Stimulated activated CD8-positive, alpha-beta memory T cell treated with anti-CD3 and anti-CD28 coated beads, Interleukin-7, amount 100 ng/mL, for 1 hour (primary cell): ENCODE measurements around the gene PACSIN1.

ENCODE experiments used
- DNase-seq, 2 donors: peaks; one replicate each; pipeline ENCODE4 v3.0.0-alpha.2; 2020; ENCODE audit warnings: low read depth in 2 of 2

The PACSIN1 gene

DNA sequence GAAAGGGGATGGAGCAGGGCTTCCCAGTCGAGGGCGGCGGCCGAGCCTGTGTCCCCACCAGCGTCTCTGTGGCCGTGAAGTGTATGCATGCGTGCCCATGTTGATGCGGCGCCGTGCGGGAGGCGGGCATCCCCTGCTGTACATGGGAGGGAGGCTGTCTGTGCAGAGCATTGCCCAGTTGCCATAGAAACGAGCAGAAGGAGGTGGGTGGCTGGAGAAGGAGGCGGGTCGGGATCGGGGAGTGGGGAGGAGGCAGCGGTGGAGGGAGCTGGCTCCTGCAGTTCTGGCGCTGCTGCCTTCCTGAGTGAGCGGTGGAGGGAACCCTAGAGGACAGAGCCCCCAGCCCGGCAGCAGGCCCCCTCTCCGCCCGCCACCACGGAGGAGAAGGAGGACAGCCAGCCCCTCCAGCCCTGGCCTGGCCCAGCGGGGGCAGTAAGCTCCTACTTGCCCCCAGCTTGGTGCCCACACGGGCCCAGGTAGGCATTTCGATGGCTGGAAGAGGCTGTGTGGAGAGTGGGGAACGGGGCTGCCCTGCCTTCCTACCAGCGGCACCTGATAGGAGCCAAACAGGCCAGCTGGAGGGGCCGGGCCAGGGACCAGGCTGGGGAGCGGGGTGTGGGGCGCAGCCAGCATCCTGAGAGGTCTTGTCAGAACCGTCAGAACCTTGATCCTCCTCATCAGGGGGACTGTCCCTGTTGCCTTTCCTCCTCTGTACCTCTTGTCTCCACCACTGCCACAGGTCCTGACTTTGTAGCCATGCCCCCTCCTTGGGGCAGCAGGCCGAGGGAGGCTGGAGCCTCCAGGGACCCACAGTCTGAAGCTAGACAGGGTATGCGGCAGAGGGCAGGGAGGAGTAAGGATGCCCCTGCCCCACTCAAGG lies 49.0 kb downstream of the PACSIN1 start:
- DNase-seq = no peak

GRCh38 chr6:34515473-34516387 lies 49.9 kb downstream of the PACSIN1 start:
- DNase-seq = no peak

DNA sequence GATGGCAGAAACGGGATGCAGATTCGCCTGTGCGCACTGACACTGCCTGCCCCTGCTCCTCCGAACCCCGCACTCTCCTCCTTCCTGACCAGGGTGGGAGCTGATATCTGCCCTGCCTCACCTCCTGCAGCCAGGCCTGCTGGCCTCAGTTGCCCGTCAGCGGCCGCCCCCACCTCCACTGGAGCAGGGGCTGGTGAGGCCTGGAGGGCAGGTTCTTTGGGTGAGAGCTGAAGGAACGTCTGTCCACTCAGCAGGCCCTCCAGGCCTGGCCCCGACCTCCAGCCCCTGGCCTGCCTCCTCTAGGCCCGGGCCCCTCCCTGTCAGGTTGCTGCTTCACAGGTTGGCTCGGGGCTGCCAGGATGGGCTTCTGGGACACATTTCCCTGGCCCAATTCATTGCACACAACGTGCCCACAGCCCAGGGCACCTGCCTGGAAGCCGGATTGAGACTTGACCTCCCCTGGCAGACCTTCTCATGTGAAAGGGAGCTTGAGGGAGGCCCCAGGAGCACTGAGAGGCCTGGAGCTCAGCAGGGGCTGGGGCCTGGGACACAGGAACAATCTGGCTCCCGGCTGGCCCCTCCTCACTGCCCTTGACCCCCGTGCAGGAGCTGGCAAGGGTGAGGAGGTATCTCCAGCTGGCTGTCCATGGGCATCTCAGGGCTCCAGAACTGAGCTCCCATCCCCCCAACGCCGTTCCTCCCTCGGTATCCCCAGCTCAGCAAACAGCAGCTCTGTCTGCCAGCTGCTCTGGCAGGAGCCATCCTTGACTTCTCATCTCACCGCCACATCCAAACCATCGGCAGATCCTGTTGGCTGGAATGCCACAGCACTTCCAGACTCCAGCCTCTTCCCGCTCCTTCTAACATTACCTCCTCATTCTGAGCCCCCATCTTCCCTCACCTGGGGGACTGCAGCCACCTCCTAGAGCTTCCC lies 50.8 kb downstream of the PACSIN1 start:
- no peak for DNase-seq

- DNase-seq = no peak
Measured at GRCh38 chr6:34517461-34517881, 51.6 kb downstream of the PACSIN1 start.

DNA sequence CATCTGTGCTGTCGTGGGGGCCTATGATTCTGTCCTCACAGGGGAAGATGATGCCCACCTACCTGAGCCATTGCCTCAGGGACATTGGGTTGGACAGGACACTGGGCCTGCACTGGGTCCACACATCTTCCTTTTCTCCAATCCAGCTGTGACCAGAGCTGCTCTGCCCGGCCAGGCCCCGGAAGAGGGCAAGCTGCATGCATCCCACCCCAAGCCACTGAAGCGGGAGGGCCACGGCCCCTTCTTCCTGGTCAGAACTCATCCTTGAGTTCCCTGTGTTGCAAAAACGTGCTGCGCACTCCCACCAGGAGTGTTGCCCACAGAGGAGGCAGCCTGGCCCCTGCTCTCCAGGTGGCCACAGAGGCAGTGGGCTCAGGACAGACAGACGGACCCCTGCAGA lies 52.1 kb downstream of the PACSIN1 start:
- DNase-seq = no peak

DNA sequence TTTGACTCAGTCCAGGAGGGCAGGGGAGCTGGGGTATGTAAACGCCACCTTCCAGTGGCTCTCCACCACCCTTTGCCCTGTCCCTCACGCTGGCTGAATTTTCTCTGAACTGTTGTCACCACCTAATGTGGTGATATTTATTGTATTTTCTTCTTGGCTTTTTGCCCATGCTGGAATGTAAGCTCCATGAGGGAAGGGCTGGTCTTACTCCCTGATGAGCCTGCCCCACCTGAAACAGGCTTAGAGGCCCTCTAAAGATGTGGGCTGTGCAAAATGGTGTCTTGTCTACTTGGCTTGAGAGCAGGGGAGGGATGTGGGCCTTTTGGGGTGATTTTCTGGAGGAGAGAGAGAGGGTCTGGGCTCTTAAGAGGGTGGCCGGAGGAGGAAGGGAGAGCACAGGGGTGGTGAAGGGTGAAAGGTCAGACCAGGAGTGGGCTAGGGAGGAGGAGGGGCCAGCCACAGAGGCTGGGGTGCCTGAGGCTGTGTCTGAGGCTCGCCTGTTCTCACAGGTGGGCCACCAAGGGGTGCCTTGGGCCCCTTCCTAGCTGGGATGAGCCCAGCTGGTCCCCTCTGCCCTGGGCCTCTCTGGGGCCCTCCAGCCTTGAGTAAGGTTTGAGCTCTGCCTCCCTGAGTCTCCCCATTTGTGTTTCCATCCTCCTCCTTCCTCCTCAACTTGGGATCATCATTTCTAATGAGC lies 52.9 kb downstream of the PACSIN1 start:
- DNase-seq = no peak

DNA sequence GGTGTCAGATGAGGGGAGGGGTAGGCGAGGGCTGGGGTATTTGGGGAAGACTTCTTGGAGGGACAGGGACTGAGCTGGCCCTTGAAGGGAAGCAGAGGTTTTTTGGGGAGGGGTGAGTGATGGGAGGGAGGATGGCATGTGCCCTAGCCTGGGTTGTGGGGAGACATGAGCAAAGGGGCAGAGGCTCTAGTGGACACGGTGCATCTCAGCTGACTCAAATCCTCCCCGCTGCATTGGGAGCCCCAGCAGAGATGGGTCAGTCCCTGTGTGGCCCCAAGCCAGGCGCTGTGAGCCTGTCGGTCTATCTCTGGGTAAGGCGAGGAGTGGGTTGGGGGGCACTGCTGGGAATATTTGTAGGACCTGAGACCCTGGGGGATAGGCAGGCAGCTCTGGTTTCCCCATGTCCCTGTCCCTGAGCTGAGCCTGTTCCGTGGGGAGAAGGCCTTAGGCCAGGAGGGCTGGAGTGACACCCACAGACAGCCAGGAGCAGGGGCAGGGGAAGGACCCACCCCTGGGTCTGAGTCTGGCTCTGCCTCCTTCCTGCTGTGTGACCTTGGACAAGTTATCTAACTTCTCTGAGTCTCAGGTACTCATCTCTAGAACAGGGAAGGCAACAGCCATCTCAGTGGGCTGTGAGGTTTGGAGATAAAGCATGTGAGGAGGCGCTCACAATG lies 54.2 kb downstream of the PACSIN1 start:
- no peak for DNase-seq

DNA sequence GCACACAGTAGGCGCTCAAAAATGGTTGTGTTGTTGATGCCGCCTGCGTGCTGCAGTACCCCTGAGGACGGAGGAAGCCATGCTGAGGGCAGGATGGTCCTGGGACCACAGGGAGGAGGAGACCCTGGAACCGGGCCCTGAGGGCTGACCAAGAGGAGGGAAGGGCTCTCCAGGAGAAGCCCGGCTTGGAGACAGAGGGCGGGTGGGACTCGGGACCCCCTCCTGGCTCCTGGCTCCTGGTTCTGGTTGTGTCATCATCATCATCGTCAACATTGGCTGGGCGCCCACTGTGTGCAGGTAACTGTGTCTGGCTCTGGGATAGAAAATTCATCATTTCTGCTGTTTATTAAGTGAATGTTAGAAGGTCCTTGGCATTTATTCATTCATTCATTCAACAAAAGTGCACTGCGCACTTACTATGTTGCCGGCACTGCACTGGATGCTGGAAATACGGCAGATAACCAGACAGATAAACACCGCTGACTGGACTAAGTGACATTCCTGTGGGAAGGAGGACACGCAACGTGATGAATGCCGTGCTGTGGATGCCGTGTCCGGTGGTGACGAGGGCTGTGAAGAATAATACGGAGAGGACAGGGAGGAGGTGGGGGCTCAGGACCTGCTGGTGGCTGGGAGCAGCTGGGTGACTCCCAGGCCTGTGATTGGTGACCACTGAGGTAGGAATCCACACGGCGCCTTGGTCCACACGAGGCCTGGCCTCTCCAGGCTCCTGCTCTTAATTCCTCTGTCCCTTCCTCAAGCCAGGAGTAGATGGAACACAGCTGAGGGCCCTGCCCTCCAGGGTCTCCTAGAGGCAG lies 55.0 kb downstream of the PACSIN1 start:
- DNase-seq = no peak

- no peak for DNase-seq
Measured at GRCh38 chr6:34521463-34522285, 55.8 kb downstream of the PACSIN1 start.

GRCh38 chr6:34522761-34523160 lies 56.9 kb downstream of the PACSIN1 start:
- DNase-seq = no peak

- DNase-seq = no peak
Measured at GRCh38 chr6:34523441-34524206, 57.7 kb downstream of the PACSIN1 start.

DNA sequence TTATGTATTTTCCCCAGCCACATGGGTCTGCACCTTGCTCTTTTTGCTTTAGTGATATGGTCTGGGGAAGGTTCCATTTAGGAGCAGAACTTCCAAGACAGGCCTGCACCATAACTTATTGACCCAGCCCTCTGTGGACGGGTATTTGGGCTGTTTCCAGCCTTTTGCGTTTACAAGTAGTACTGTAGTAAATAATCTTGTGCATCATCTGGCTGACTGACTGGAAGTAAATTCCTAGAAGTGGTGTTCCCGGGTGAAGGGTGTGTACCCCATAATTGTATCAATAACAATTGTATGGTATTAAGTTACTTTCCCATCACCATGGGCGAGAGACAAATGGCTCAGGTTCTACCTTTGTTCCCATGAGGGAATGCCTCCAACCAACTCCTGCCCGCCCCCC lies 58.6 kb downstream of the PACSIN1 start:
- DNase-seq = no peak

GRCh38 chr6:34524971-34525370 lies 59.1 kb downstream of the PACSIN1 start:
- no peak for DNase-seq

- no peak for DNase-seq
Measured at GRCh38 chr6:34525431-34526175, 59.7 kb downstream of the PACSIN1 start.

GRCh38 chr6:34526241-34526972 lies 60.5 kb downstream of the PACSIN1 start:
- no peak for DNase-seq

GRCh38 chr6:34526992-34527728 lies 61.3 kb downstream of the PACSIN1 start:
- DNase-seq = peak; percentile 92 to 94
